A673 (cell line): ENCODE results near the gene HNRNPD.
"Not testable (repeated sequence)": the region's sequence is repeated elsewhere in the genome, so short reads cannot be mapped to it uniquely, and the experiment has no call there.

ENCODE experiments used
- CTCF ChIP-seq: fragments of 300-800, 200-600 bp; sonication (generic); conservative IDR thresholded peaks from 2 replicates; pipeline ENCODE4 v1.5.1; 2017; ENCODE audit warnings: low read depth, mild to moderate bottlenecking, antibody characterized with exemption, low read length, moderate library complexity, mixed read lengths
- EZH2 ChIP-seq: fragments of 200-600 bp; sonication (generic); IDR thresholded peaks from 2 replicates; pipeline ENCODE4 v1.6.1; 2017; ENCODE audit warnings: borderline replicate concordance, low read depth, mild to moderate bottlenecking, mixed read lengths, antibody characterized with exemption, low read length; ENCODE audit not compliant: poor library complexity, severe bottlenecking

GRCh38 chr4:82386312-82386711 lies 12.5 kb upstream of the HNRNPD start:
- not testable (repeated sequence) for TF ChIP-seq CTCF, EZH2
